IMR-90 (cell line): Measurements from ENCODE around the gene MYRFL. TPM values are rescaled to one million over a fixed set of nuclear protein-coding genes. Genes with fewer than 3 reads are reported as not detected.

ENCODE experiments used
- ATAC-seq: fragments of 200-7000 bp; cut with Tn5 transposase; 2 replicates; pipeline ENCODE4 v1.9.1; 2020; ENCODE audit warnings: low read depth, mild to moderate bottlenecking, moderate library complexity
- BruUV-seq: library from RNA; stranded (reverse); fragments of 400-500 nt; replicated peaks from 2 replicates; lab custom pipeline; 2021; lab: Mats Ljungman, UMichigan
- CTCF ChIA-PET: fragments of 300-600 bp; formaldehyde crosslinking; extraction: SDS; loops from one replicate; lab custom pipeline; 2021; ENCODE audit warnings: antibody characterized with exemption; lab: Yijun Ruan, JAX
- POLR2A ChIA-PET: fragments of 300-600 bp; sonication (Branson Sonifier 250); formaldehyde crosslinking; loops from one replicate; lab custom pipeline; 2022; ENCODE audit warnings: antibody characterized with exemption; ENCODE audit not compliant: unreplicated experiment; lab: Charles Lee
- DNase-seq: peaks from one replicate; pipeline ENCODE4 v3.0.0; 2013
- H2AFZ ChIP-seq: replicated peaks from 2 replicates; pipeline ENCODE3; 2013; ENCODE audit warnings: low read length, mild to moderate bottlenecking; ENCODE audit not compliant: poor library complexity
- H2AK5ac ChIP-seq: 2 replicates; pipeline ENCODE4 v1.6.1; 2013; ENCODE audit warnings: low read depth, low read length, inconsistent platforms
- H2AK9ac ChIP-seq: replicated peaks from 2 replicates; pipeline ENCODE3; 2013; ENCODE audit warnings: mild to moderate bottlenecking, low read depth, low read length, moderate library complexity; ENCODE audit not compliant: poor library complexity
- H2BK120ac ChIP-seq: 2 replicates; pipeline ENCODE4 v1.6.1; 2013; ENCODE audit warnings: low read depth, low read length, inconsistent platforms
- H2BK15ac ChIP-seq: 3 replicates; pipeline ENCODE4 v1.6.1; 2013; ENCODE audit warnings: low read depth, low read length, inconsistent platforms
- H2BK20ac ChIP-seq: 2 replicates; pipeline ENCODE4 v1.6.1; 2013; ENCODE audit warnings: low read depth, mild to moderate bottlenecking, inconsistent platforms, low read length, moderate library complexity
- H2BK5ac ChIP-seq: 2 replicates; pipeline ENCODE4 v1.6.1; 2013; ENCODE audit warnings: mild to moderate bottlenecking, low read depth, low read length, inconsistent platforms; ENCODE audit not compliant: poor library complexity, severe bottlenecking
- H3K14ac ChIP-seq: replicated peaks from 2 replicates; pipeline ENCODE4 v1.6.1; 2013; ENCODE audit warnings: low read depth, low read length, inconsistent platforms
- H3K18ac ChIP-seq: 2 replicates; pipeline ENCODE4 v1.6.1; 2013; ENCODE audit warnings: low read depth, low read length, control low read depth
- H3K23ac ChIP-seq: 2 replicates; pipeline ENCODE4 v1.6.1; 2013; ENCODE audit warnings: low read depth, low read length, inconsistent platforms
- H3K27ac ChIP-seq: 2 replicates; pipeline ENCODE4 v1.5.1; 2013; ENCODE audit warnings: mild to moderate bottlenecking, control low read depth, low read length; ENCODE audit not compliant: insufficient read depth
- H3K27me3 ChIP-seq: 2 replicates; pipeline ENCODE4 v1.6.1; 2013; ENCODE audit warnings: low read length; ENCODE audit not compliant: control insufficient read depth, insufficient read depth
- H3K36me3 ChIP-seq: 2 replicates; pipeline ENCODE4 v1.6.1; 2013; ENCODE audit warnings: low read length, mixed read lengths; ENCODE audit not compliant: control insufficient read depth, insufficient read depth
- H3K4ac ChIP-seq: 2 replicates; pipeline ENCODE4 v1.6.1; 2013; ENCODE audit warnings: low read depth, low read length, inconsistent platforms
- H3K4me1 ChIP-seq: 2 replicates; pipeline ENCODE4 v1.6.1; 2013; ENCODE audit warnings: low read length, mixed read lengths; ENCODE audit not compliant: control insufficient read depth, insufficient read depth
- H3K4me2 ChIP-seq: 2 replicates; pipeline ENCODE4 v1.6.1; 2013; ENCODE audit warnings: low read depth, mild to moderate bottlenecking, control low read depth, low read length, moderate library complexity
- H3K4me3 ChIP-seq: 2 replicates; pipeline ENCODE4 v1.5.1; 2013; ENCODE audit warnings: low read depth, mild to moderate bottlenecking, control low read depth, low read length, moderate library complexity; ENCODE audit not compliant: insufficient read depth
- H3K56ac ChIP-seq: 2 replicates; pipeline ENCODE4 v1.6.1; 2013; ENCODE audit warnings: low read length, inconsistent platforms; ENCODE audit not compliant: insufficient read depth; ENCODE audit errors: extremely low read depth
- H3K79me1 ChIP-seq, 2 experiments: 2 replicates each; pipeline ENCODE4 v1.6.1; 2013; ENCODE audit warnings: low read length in 2 of 2, inconsistent platforms in 1 of 2, low read depth in 1 of 2
- H3K9ac ChIP-seq: 2 replicates; pipeline ENCODE4 v1.6.1; 2013; ENCODE audit warnings: low read depth, low read length, control low read depth
- H3K9me1 ChIP-seq: 2 replicates; pipeline ENCODE4 v1.6.1; 2013; ENCODE audit warnings: low read length, inconsistent platforms; ENCODE audit not compliant: insufficient read depth
- H3K9me3 ChIP-seq: 2 replicates; pipeline ENCODE4 v1.6.1; 2013; ENCODE audit warnings: low read length; ENCODE audit not compliant: control insufficient read depth, insufficient read depth
- H4K20me1 ChIP-seq: 2 replicates; pipeline ENCODE4 v1.6.1; 2013; ENCODE audit warnings: low read length, inconsistent platforms; ENCODE audit not compliant: insufficient read depth
- H4K5ac ChIP-seq: 2 replicates; pipeline ENCODE4 v1.6.1; 2013; ENCODE audit warnings: mild to moderate bottlenecking, low read depth, low read length, control low read depth
- H4K8ac ChIP-seq, 2 experiments: 2 replicates each; pipeline ENCODE4 v1.6.1; 2013; ENCODE audit warnings: low read depth in 2 of 2, low read length in 2 of 2, control low read depth in 1 of 2, inconsistent platforms in 1 of 2
- H4K91ac ChIP-seq: 2 replicates; pipeline ENCODE4 v1.6.1; 2013; ENCODE audit warnings: low read depth, low read length, inconsistent platforms; ENCODE audit not compliant: insufficient read depth
- CEBPB ChIP-seq: IDR thresholded peaks from 2 replicates; pipeline ENCODE4 v1.6.1; 2012; ENCODE audit warnings: low read depth, low read length, improper control_type of control experiment
- FOS ChIP-seq: fragments of 150-350 bp; IDR thresholded peaks from 2 replicates; pipeline ENCODE4 v1.6.1; 2016; ENCODE audit warnings: low read depth, low read length
- MAFK ChIP-seq: IDR thresholded peaks from 2 replicates; pipeline ENCODE4 v1.6.1; 2012; ENCODE audit warnings: low read depth, low read length, improper control_type of control experiment
- MAZ ChIP-seq: IDR thresholded peaks from 2 replicates; pipeline ENCODE4 v1.6.1; 2012; ENCODE audit warnings: low read depth, mild to moderate bottlenecking, low read length, improper control_type of control experiment, moderate library complexity, borderline replicate concordance
- POLR2A ChIP-seq: IDR thresholded peaks from 2 replicates; pipeline ENCODE4 v1.6.1; 2012; ENCODE audit warnings: mild to moderate bottlenecking, low read depth, low read length
- RAD21 ChIP-seq: IDR thresholded peaks from 2 replicates; pipeline ENCODE4 v1.6.1; 2012; ENCODE audit warnings: low read length, improper control_type of control experiment
- RCOR1 ChIP-seq: IDR thresholded peaks from 2 replicates; pipeline ENCODE4 v1.6.1; 2012; ENCODE audit warnings: mild to moderate bottlenecking, low read length, improper control_type of control experiment; ENCODE audit not compliant: insufficient replicate concordance
- RFX5 ChIP-seq: IDR thresholded peaks from 2 replicates; pipeline ENCODE4 v1.8.0; 2012; ENCODE audit warnings: low read depth, mild to moderate bottlenecking, low read length, moderate library complexity
- WGBS, 2 experiments: methylation state at CpG; one replicate each; pipeline versions ENCODE4 v1.1.5 to v1.1.7; 2013; ENCODE audit warnings: missing lambda C conversion rate in 2 of 2; ENCODE audit not compliant: insufficient read length in 1 of 2; ENCODE audit errors: extremely low coverage in 2 of 2; 5-methylcytosine and 5-hydroxymethylcytosine counted together
- dilution Hi-C: fragments of 300-500 bp; cut with HindIII; formaldehyde crosslinking; loops from one replicate; pipeline ENCODE4 v1.14.3; 2018; ENCODE audit warnings: low sequenced_read_pairs; ENCODE audit not compliant: unreplicated experiment
- in situ Hi-C: fragments of 300-500 bp; cut with MboI; formaldehyde crosslinking; loops from 3 replicates; pipeline ENCODE4 v1.14.3; 2019; ENCODE audit warnings: low sequenced_read_pairs, inconsistent platforms, mixed read lengths
- intact Hi-C: fragments of 100-400 bp; cut with micrococcal nuclease; formaldehyde crosslinking; loops from 2 replicates; pipeline ENCODE4 v1.10.0; 2022
- polyA plus RNA-seq, 3 experiments: library from polyadenylated mRNA; depleted of rRNA; stranded (reverse); fragments of >200 nt; gene quantifications; 2 replicates each; pipeline ENCODE4 v1.2.3, GENCODE V29; 2012; ENCODE audit warnings: low replicate concordance in 1 of 3
- total RNA-seq: library from RNA; depleted of rRNA; stranded (reverse); fragments of >200 nt; gene quantifications from 2 replicates; pipeline ENCODE4 v1.2.3, GENCODE V29; 2012
- TF ChIP-seq, protein P1 (sequence below): fragments of 150-350 bp; IDR thresholded peaks from 2 replicates; pipeline ENCODE4 v1.6.1; 2017; ENCODE audit warnings: mild to moderate bottlenecking, antibody characterized with exemption, low read length, low read depth
- TF ChIP-seq, protein P2 (sequence below): conservative IDR thresholded peaks from 2 replicates; pipeline ENCODE4 v1.5.1; 2012; ENCODE audit warnings: mild to moderate bottlenecking, low read depth, low read length, improper control_type of control experiment

The MYRFL gene
- total and polyA plus RNA-seq, 2 of the 4 experiments (the other 2 are of a cell fraction) = not detected

DNA sequence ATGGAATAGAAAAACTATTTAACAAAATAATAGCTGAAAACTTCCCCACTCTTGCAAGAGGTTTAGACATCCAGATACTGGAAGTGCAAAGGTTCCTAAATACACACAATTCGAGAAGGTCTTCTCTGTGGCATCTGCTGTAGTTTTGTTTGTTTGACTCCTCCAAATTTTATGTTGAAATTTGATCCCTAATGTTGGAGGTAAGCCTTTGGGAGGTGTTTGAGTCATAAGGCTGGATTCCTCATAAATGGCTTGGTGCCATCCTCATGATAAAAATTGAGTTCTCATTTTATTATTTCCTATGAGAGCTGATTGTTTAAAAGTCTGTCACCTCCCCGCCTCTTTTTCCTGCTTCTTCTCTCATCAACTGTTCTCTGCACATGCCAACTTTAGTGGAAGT is 182.7 kb downstream of the MYRFL start:
- ATAC-seq (no peak), DNase-seq (no peak)
- no peak overlapping the region for H2AK9ac ChIP-seq
- H3K4me2 ChIP-seq = no peak overlapping the region
- no peak overlapping the region for H2AFZ ChIP-seq
- no peak overlapping the region for H4K91ac ChIP-seq
- in situ Hi-C loops (no loop called here), dilution Hi-C loops (no loop called here), intact Hi-C loops (no loop called here)
- H2BK5ac ChIP-seq = no peak overlapping the region
- no peak overlapping the region for H3K4ac ChIP-seq
- no peak overlapping the region for H3K14ac ChIP-seq
- TF ChIP-seq CEBPB (no peak), POLR2A (no peak), RFX5 (no peak), MAZ (no peak), RAD21 (no peak), FOS (no peak), MAFK (no peak), RCOR1 (no peak)
- TF ChIP-seq, protein P1, sequence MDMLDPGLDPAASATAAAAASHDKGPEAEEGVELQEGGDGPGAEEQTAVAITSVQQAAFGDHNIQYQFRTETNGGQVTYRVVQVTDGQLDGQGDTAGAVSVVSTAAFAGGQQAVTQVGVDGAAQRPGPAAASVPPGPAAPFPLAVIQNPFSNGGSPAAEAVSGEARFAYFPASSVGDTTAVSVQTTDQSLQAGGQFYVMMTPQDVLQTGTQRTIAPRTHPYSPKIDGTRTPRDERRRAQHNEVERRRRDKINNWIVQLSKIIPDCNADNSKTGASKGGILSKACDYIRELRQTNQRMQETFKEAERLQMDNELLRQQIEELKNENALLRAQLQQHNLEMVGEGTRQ = no peak
- TF ChIP-seq, protein P2, sequence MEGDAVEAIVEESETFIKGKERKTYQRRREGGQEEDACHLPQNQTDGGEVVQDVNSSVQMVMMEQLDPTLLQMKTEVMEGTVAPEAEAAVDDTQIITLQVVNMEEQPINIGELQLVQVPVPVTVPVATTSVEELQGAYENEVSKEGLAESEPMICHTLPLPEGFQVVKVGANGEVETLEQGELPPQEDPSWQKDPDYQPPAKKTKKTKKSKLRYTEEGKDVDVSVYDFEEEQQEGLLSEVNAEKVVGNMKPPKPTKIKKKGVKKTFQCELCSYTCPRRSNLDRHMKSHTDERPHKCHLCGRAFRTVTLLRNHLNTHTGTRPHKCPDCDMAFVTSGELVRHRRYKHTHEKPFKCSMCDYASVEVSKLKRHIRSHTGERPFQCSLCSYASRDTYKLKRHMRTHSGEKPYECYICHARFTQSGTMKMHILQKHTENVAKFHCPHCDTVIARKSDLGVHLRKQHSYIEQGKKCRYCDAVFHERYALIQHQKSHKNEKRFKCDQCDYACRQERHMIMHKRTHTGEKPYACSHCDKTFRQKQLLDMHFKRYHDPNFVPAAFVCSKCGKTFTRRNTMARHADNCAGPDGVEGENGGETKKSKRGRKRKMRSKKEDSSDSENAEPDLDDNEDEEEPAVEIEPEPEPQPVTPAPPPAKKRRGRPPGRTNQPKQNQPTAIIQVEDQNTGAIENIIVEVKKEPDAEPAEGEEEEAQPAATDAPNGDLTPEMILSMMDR = no peak
- no peaks in the 10 kb centered on the region for H3K4me1 ChIP-seq
- WGBS, 2 experiments = no CpG with 5 or more reads among the region's 2 CpGs
- H3K36me3 ChIP-seq = no peaks in the 10 kb centered on the region
- no peak overlapping the region for H3K27ac ChIP-seq
- no peak overlapping the region for H4K5ac ChIP-seq
- ChIA-PET CTCF (no interaction called here), POLR2A (no interaction called here)
- no TSS peak for BruUV-seq
- no peak overlapping the region for H3K18ac ChIP-seq
- no peak overlapping the region for H3K4me3 ChIP-seq
- no peak overlapping the region for H3K56ac ChIP-seq
- H4K20me1 ChIP-seq = no peaks in the 10 kb centered on the region
- no peaks in the 10 kb centered on the region for H3K9me3 ChIP-seq
- no peak overlapping the region for H3K9ac ChIP-seq
- no peak overlapping the region for H2BK120ac ChIP-seq
- no peak overlapping the region for H2BK15ac ChIP-seq
- no peaks in the 10 kb centered on the region for H3K79me1 ChIP-seq
- H3K9me1 ChIP-seq = no peaks in the 10 kb centered on the region
- H3K27me3 ChIP-seq = no peaks in the 10 kb centered on the region
- H3K23ac ChIP-seq = no peak overlapping the region
- no peak overlapping the region for H2AK5ac ChIP-seq
- no peak overlapping the region for H4K8ac ChIP-seq
- H2BK20ac ChIP-seq = no peak overlapping the region
